ENCODE measurements around the gene TRAPPC10. TPM values are rescaled to one million over a fixed set of nuclear protein-coding genes. Genes with fewer than 3 reads are reported as not detected.

The TRAPPC10 gene
- total RNA-seq, 1 donor from 2014 or later, result 20.0 TPM

DNA sequence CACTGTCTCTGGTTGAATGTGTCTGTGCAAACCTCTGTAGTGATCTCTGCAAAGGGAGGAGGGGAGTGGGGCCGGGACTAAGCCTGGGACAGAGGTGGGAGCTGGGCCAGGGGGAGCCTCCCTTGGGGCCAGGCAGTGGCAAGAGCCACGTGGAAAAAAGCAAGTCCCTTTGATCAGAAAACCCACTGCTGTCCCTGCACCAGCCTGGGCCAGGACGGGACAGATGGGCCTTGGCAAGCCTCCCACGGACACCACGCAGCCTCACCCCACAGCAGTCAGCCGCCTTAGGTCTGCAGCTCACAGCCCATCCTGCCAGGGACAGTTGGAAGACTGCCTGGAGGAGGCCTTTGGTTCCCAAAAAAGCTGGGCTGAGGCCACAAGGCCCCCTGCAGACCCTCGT, 11.7 kb upstream of the TRAPPC10 start:
- H3K4me3 ChIP-seq (ENCODE audit: low read depth, low read length), result no peak overlapping the region
- no peak for TF ChIP-seq CTCF (conservative IDR thresholded peaks at IDR 0.05; ENCODE audit: low read depth, low read length)
- no peak for DNase-seq (ENCODE audit: low read depth)

GRCh38 chr21:44002511-44002910, 9.6 kb upstream of the TRAPPC10 start:
- no peak overlapping the region for H3K4me3 ChIP-seq (ENCODE audit: low read depth, low read length)
- no peak for TF ChIP-seq CTCF (conservative IDR thresholded peaks at IDR 0.05; ENCODE audit: low read depth, low read length)
- DNase-seq (ENCODE audit: low read depth), result no peak

DNA sequence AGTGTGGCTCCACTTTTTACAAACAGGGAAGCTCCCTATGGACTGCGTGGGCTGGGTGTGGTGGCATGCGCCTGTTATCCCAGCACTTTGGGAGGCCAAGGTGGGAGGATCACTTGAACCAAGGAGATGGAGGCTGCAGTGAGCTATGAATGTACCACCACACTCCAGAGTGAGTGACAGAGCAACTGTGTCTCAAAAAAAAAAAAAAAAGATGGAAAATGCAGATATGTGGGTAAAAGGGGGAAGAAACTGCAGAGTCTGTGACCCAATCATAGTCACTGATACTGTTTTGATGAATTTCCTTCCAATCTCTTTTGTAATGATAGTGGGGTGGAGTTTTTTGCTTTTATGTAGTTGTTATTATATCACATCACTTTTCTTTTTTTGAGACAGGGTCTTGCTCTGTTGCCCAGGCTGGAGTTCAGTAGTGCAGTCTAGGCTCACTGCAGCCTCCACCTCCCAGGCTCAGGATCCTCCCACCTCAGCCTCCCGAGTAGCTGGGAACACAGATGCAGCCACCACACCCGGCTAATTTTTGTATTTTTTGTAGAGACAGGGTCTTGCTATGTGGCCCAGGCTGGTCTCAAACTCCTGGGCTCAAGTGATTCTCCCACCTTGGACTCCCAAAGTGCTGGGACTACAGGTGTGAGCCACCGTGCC, 8.7 kb upstream of the TRAPPC10 start:
- no peak overlapping the region for H3K4me3 ChIP-seq (ENCODE audit: low read depth, low read length)
- DNase-seq (ENCODE audit: low read depth), result no peak
- no peak for TF ChIP-seq CTCF (conservative IDR thresholded peaks at IDR 0.05; ENCODE audit: low read depth, low read length)

- no peak for DNase-seq (ENCODE audit: low read depth)
- no peak overlapping the region for H3K4me3 ChIP-seq (ENCODE audit: low read depth, low read length)
- TF ChIP-seq CTCF (conservative IDR thresholded peaks at IDR 0.05; ENCODE audit: low read depth, low read length), result no peak
These were observed 7.0 kb upstream of the TRAPPC10 start for GRCh38 chr21:44005071-44005470.

DNA sequence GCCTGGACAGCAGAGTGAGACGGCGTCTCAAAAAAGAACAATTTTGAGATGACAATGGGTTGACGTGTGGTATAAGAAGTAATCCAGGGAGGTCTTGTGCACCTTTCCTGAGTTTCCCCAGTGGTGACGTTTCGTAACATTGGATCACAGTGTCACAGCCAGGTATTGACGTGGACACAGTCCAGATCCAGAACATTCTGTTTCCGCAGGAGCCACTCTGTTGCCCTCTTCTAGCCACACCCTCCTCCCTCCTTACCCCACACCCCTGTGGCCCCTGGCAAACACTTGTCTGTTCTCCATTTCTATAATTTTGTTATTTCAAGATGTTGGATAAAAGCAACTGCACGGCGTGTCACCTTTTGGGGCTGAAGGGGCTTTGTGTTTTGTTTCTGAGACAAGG, 6.5 kb upstream of the TRAPPC10 start:
- no peak overlapping the region for H3K4me3 ChIP-seq (ENCODE audit: low read depth, low read length)
- no peak for DNase-seq (ENCODE audit: low read depth)
- TF ChIP-seq CTCF (conservative IDR thresholded peaks at IDR 0.05; ENCODE audit: low read depth, low read length), result no peak

DNA sequence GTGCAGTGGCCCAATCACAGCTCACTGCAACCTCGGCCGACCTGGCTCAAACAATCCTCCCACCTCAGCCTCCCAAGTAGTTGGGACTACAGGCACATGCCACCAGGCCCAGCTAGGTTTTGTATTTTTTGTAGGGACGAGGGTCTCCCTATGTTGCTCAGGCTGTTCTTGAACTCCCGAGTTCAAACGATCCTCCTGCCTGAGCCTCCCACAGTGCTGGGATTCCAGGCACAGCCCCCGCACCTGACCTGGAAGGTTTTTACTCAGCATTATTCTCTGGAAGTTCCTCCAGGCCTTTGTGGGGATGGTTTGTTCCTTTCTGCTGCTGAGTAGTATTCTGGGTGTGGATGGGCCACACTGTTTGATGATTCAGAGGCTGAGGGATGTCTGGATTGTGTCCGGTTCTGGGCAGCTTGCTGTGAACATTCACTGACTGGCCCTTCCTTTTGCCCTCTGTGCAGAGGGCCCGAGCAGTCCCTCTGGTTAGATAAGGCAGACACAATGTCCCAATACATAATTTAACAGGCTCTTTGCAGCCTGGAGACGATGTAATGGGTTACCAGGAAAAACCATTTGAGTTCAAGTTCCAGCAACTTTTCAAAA, 6.0 kb upstream of the TRAPPC10 start:
- DNase-seq (ENCODE audit: low read depth), result peak; percentile 43
- no peak for TF ChIP-seq CTCF (conservative IDR thresholded peaks at IDR 0.05; ENCODE audit: low read depth, low read length)
- no peak overlapping the region for H3K4me3 ChIP-seq (ENCODE audit: low read depth, low read length)

DNA sequence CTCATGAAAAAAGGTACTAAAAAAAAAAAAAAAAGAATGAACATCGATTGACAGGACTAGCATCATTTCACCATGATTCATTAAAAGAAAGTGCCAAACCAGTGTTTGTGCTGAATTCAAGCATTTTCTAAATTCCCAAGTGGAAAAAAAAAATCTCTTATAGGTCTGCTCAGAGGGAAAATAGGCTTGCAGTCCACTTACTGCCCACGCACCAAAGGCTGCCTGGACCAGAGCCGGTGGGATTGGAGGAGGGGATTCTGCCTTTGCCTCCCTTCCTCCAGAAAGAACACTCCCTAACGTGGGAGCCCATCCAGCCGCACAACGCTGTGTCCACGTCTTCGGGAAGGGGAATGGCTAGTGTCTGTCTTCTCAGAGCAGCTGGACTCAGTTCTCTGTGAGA, 5.5 kb upstream of the TRAPPC10 start:
- DNase-seq (ENCODE audit: low read depth), result no peak
- no peak overlapping the region for H3K4me3 ChIP-seq (ENCODE audit: low read depth, low read length)
- TF ChIP-seq CTCF (conservative IDR thresholded peaks at IDR 0.05; ENCODE audit: low read depth, low read length), result no peak
